Measurements from ENCODE around the gene TMEM129. TPM values are rescaled to one million over a fixed set of nuclear protein-coding genes. Genes with fewer than 3 reads are reported as not detected.

Gene TMEM129
- total and polyA plus RNA-seq, 4 experiments from 2014 or later: 36.8 to 42.1 (median 40.5) TPM

- no peaks in the 10 kb centered on the region for H3K27me3 ChIP-seq (ENCODE audit: insufficient read depth, low read length)
- peaks cover 60% of the 10 kb centered on the region for H3K4me1 ChIP-seq (ENCODE audit: insufficient read depth, low read length)
- peak in 3 of 5 donors; percentile 48 to 67 (median 48) for DNase-seq
- Mint-ChIP-seq H3K36me3 (peaks cover 12 to 27% of the 10 kb centered on the region in 2 donors), H3K4me1 (peaks cover 32 to 63% (median 48%) of the 10 kb centered on the region in 4 donors), H3K4me3 (peak overlapping the region; percentile 82 to 88 (median 86)), H3K9me3 (peaks cover 0 to 5% (median 0%) of the 10 kb centered on the region in 8 donors), H3K27me3 (no peaks in the 10 kb centered on the region), H3K27ac (peak overlapping the region; percentile 53 to 95 (median 87))
- H3K27ac ChIP-seq (ENCODE audit: low read depth, low read length): peak overlapping the region; percentile 69
- no peaks in the 10 kb centered on the region for H3K9me3 ChIP-seq (ENCODE audit: control insufficient read depth in 1 of 2, low read length in 2 of 2)
- POLR2A ChIA-PET (ENCODE audit: partially characterized antibody): interaction anchor here (0.7 to 8.8 kb wide), 14 partner anchors 8 to 373 kb away, joined by 3 to 196 read pairs (median 4); partner anchors contain the start of genes FAM53A, LETM1, NSD2 and SLBP
- H3K36me3 ChIP-seq (ENCODE audit: insufficient read depth, low read length): peaks cover 9% of the 10 kb centered on the region
- CTCF ChIA-PET (ENCODE audit: partially characterized antibody): interaction anchor here (0.8 to 18.0 kb wide), 3 partner anchors 18 to 1362 kb away, joined by 3 to 591 read pairs (median 4); no protein-coding TSS in a partner anchor
- intact Hi-C loops (cut with micrococcal nuclease): loop anchor here (2.0 to 10.0 kb wide), 2 partner anchors 150 to 694 kb away; partner anchors contain the start of genes CFAP99, NSD2 and ZFYVE28
- H3K4me3 ChIP-seq (ENCODE audit: low read length in 2 of 2): peak overlapping the region; percentile 19 to 68
Observed at GRCh38 chr4:1720163-1720983, 750 bp downstream of the TMEM129 start.

- Mint-ChIP-seq H3K4me1 (peaks cover 31 to 62% (median 47%) of the 10 kb centered on the region in 4 donors), H3K27ac (peak overlapping the region in 3 of 7 donors; percentile 64 to 95 (median 86)), H3K36me3 (peaks cover 5 to 27% of the 10 kb centered on the region in 2 donors), H3K27me3 (no peaks in the 10 kb centered on the region), H3K9me3 (peaks cover 0 to 3% (median 0%) of the 10 kb centered on the region in 8 donors), H3K4me3 (peak overlapping the region in 4 of 8 donors; percentile 50 to 60 (median 52))
- H3K4me1 ChIP-seq (ENCODE audit: insufficient read depth, low read length): peaks cover 60% of the 10 kb centered on the region
- H3K4me3 ChIP-seq (ENCODE audit: low read length in 2 of 2): no peak overlapping the region
- H3K27ac ChIP-seq (ENCODE audit: low read depth, low read length): no peak overlapping the region
- ChIA-PET POLR2A (ENCODE audit: partially characterized antibody) (interaction anchor here (8.8 kb wide), 1 partner anchor 25 kb away, joined by 128 read pairs; no protein-coding TSS in a partner anchor), CTCF (ENCODE audit: partially characterized antibody) (interaction anchor here (18.0 kb wide), 1 partner anchor 27 kb away, joined by 591 read pairs; no protein-coding TSS in a partner anchor)
- DNase-seq: no peak
- H3K27me3 ChIP-seq (ENCODE audit: insufficient read depth, low read length): no peaks in the 10 kb centered on the region
- H3K9me3 ChIP-seq (ENCODE audit: control insufficient read depth in 1 of 2, low read length in 2 of 2): no peaks in the 10 kb centered on the region
- peaks cover 5% of the 10 kb centered on the region for H3K36me3 ChIP-seq (ENCODE audit: insufficient read depth, low read length)
- intact Hi-C loops (cut with micrococcal nuclease): no loop called here
Observed at GRCh38 chr4:1718095-1718850, 2.9 kb downstream of the TMEM129 start.

- no peak overlapping the region for H3K4me3 Mint-ChIP-seq
- H3K9me3 Mint-ChIP-seq: peaks cover 0 to 3% (median 0%) of the 10 kb centered on the region in 8 donors
- H3K9me3 ChIP-seq (ENCODE audit: control insufficient read depth in 1 of 2, low read length in 2 of 2): no peaks in the 10 kb centered on the region
- H3K4me3 ChIP-seq (ENCODE audit: low read length in 2 of 2): no peak overlapping the region
- H3K27ac Mint-ChIP-seq: no peak overlapping the region
- ChIA-PET POLR2A (ENCODE audit: partially characterized antibody) (no interaction called here), CTCF (ENCODE audit: partially characterized antibody) (interaction anchor here (18.0 kb wide), 1 partner anchor 26 kb away, joined by 591 read pairs; no protein-coding TSS in a partner anchor)
- no peak for DNase-seq
- H3K36me3 Mint-ChIP-seq: peaks cover 4 to 29% of the 10 kb centered on the region in 2 donors
- peaks cover 5% of the 10 kb centered on the region for H3K36me3 ChIP-seq (ENCODE audit: insufficient read depth, low read length)
- H3K27ac ChIP-seq (ENCODE audit: low read depth, low read length): no peak overlapping the region
- H3K27me3 ChIP-seq (ENCODE audit: insufficient read depth, low read length): no peaks in the 10 kb centered on the region
- no peaks in the 10 kb centered on the region for H3K27me3 Mint-ChIP-seq
- peaks cover 55% of the 10 kb centered on the region for H3K4me1 ChIP-seq (ENCODE audit: insufficient read depth, low read length)
- intact Hi-C loops (cut with micrococcal nuclease): no loop called here
- H3K4me1 Mint-ChIP-seq: peaks cover 22 to 61% (median 42%) of the 10 kb centered on the region in 4 donors
Observed at GRCh38 chr4:1717129-1718094, 3.7 kb downstream of the TMEM129 start.

- ChIA-PET POLR2A (ENCODE audit: partially characterized antibody) (no interaction called here), CTCF (ENCODE audit: partially characterized antibody) (interaction anchor here (18.0 kb wide), 1 partner anchor 25 kb away, joined by 591 read pairs; no protein-coding TSS in a partner anchor)
- DNase-seq: no peak
- Histone ChIP-seq H3K4me1 (ENCODE audit: insufficient read depth, low read length) (peaks cover 49% of the 10 kb centered on the region), H3K4me3 (ENCODE audit: low read length in 2 of 2) (no peak overlapping the region), H3K27me3 (ENCODE audit: insufficient read depth, low read length) (no peaks in the 10 kb centered on the region), H3K27ac (ENCODE audit: low read depth, low read length) (no peak overlapping the region), H3K36me3 (ENCODE audit: insufficient read depth, low read length) (peaks cover 5% of the 10 kb centered on the region), H3K9me3 (ENCODE audit: control insufficient read depth in 1 of 2, low read length in 2 of 2) (no peaks in the 10 kb centered on the region)
- Mint-ChIP-seq H3K36me3 (peaks cover 5 to 30% of the 10 kb centered on the region in 2 donors), H3K27ac (peak overlapping the region in 4 of 7 donors; percentile 19 to 98 (median 44)), H3K27me3 (no peaks in the 10 kb centered on the region), H3K4me3 (peak overlapping the region in 1 of 8 donors; percentile 35), H3K4me1 (peaks cover 18 to 56% (median 36%) of the 10 kb centered on the region in 4 donors), H3K9me3 (peaks cover 0 to 3% (median 0%) of the 10 kb centered on the region in 8 donors)
- intact Hi-C loops (cut with micrococcal nuclease): no loop called here
Observed at GRCh38 chr4:1716065-1716945, 4.8 kb downstream of the TMEM129 start.

- H3K36me3 ChIP-seq (ENCODE audit: insufficient read depth, low read length): peaks cover 5% of the 10 kb centered on the region
- peaks cover 58% of the 10 kb centered on the region for H3K4me1 ChIP-seq (ENCODE audit: insufficient read depth, low read length)
- Mint-ChIP-seq H3K27me3 (no peaks in the 10 kb centered on the region), H3K4me3 (peak overlapping the region in 7 of 8 donors; percentile 13 to 98 (median 62)), H3K4me1 (peaks cover 25 to 65% (median 43%) of the 10 kb centered on the region in 4 donors), H3K9me3 (peaks cover 0 to 3% (median 0%) of the 10 kb centered on the region in 8 donors), H3K27ac (peak overlapping the region; percentile 29 to 98 (median 66)), H3K36me3 (peaks cover 10 to 34% of the 10 kb centered on the region in 2 donors)
- intact Hi-C loops (cut with micrococcal nuclease): no loop called here
- ChIA-PET CTCF (ENCODE audit: partially characterized antibody) (no interaction called here), POLR2A (ENCODE audit: partially characterized antibody) (interaction anchor here (3.9 kb wide), 1 partner anchor 8 kb away, joined by 196 read pairs; the partner anchor contains the start of genes TACC3 and TMEM129)
- no peaks in the 10 kb centered on the region for H3K27me3 ChIP-seq (ENCODE audit: insufficient read depth, low read length)
- peak overlapping the region; percentile 92 for H3K27ac ChIP-seq (ENCODE audit: low read depth, low read length)
- no peaks in the 10 kb centered on the region for H3K9me3 ChIP-seq (ENCODE audit: control insufficient read depth in 1 of 2, low read length in 2 of 2)
- H3K4me3 ChIP-seq (ENCODE audit: low read length in 2 of 2): no peak overlapping the region
- DNase-seq: no peak
Observed at GRCh38 chr4:1715002-1715758, 5.9 kb downstream of the TMEM129 start.

Measured in CD4-positive, alpha-beta memory T cell (primary cell).